H1 (cell line): Measurements from ENCODE around the gene UTS2B. TPM values are rescaled to one million over a fixed set of nuclear protein-coding genes. Genes with fewer than 3 reads are reported as not detected.
A peak's percentile ranks its signal among the peaks of the same experiment; 100 is the strongest.

Experiments
- CTCF ChIA-PET: fragments of 300-600 bp; sonication (Branson Sonifier 250); formaldehyde crosslinking; loops from one replicate; lab custom pipeline; 2021; ENCODE audit not compliant: partially characterized antibody; lab: Charles Lee
- POLR2A ChIA-PET: fragments of 300-600 bp; sonication (Branson Sonifier 250); formaldehyde crosslinking; loops from one replicate; lab custom pipeline; 2021; ENCODE audit warnings: inconsistent platforms; ENCODE audit not compliant: partially characterized antibody; lab: Charles Lee
- DNase-seq, 2 experiments: peaks; one replicate each; pipeline versions ENCODE4 v3.0.0 to v3.0.0-alpha.2; 2010 to 2022; ENCODE audit warnings: low spot score in 2 of 2, low read depth in 1 of 2, mixed read lengths in 1 of 2
- FAIRE-seq: peaks from 2 replicates; lab custom pipeline; 2011; peaks lifted over from hg19 to GRCh38; lab: Jason Lieb, UNC
- H2AFZ ChIP-seq: 2 replicates; pipeline ENCODE4 v1.8.1; 2012; ENCODE audit warnings: low read length, inconsistent platforms
- H2AK5ac ChIP-seq: 2 replicates; pipeline ENCODE4 v1.6.1; 2013; ENCODE audit warnings: low read depth, low read length
- H2BK120ac ChIP-seq: replicated peaks from 2 replicates; pipeline ENCODE3; 2013; ENCODE audit warnings: low read depth, low read length, inconsistent platforms
- H2BK12ac ChIP-seq: 2 replicates; pipeline ENCODE4 v1.6.1; 2013; ENCODE audit warnings: low read depth, low read length
- H2BK15ac ChIP-seq: 2 replicates; pipeline ENCODE4 v1.6.1; 2013; ENCODE audit warnings: low read length
- H2BK20ac ChIP-seq: 2 replicates; pipeline ENCODE4 v1.6.1; 2013; ENCODE audit warnings: low read length
- H2BK5ac ChIP-seq: 2 replicates; pipeline ENCODE4 v1.6.1; 2013; ENCODE audit warnings: low read depth, low read length
- H3K14ac ChIP-seq: 2 replicates; pipeline ENCODE4 v1.6.1; 2013; ENCODE audit warnings: inconsistent platforms; ENCODE audit not compliant: insufficient read length
- H3K18ac ChIP-seq: 2 replicates; pipeline ENCODE4 v1.6.1; 2013; ENCODE audit warnings: low read length; ENCODE audit errors: extremely low read depth
- H3K23ac ChIP-seq: 2 replicates; pipeline ENCODE4 v1.6.1; 2013; ENCODE audit warnings: inconsistent platforms; ENCODE audit not compliant: insufficient read length
- H3K23me2 ChIP-seq: 2 replicates; pipeline ENCODE4 v1.6.1; 2013; ENCODE audit warnings: low read depth, low read length
- H3K27ac ChIP-seq: 2 replicates; pipeline ENCODE4 v1.6.1; 2011; ENCODE audit warnings: low read depth, low read length, inconsistent platforms
- H3K27me3 ChIP-seq, 4 experiments: replicated peaks in 1 of 4; 1 replicate in 1 of 4; 2 replicates in 3 of 4; pipeline versions ENCODE4 v1.6.1 to v1.8.1; 2011 to 2013; ENCODE audit warnings: low read length in 3 of 4, mild to moderate bottlenecking in 3 of 4, inconsistent platforms in 2 of 4, mixed read lengths in 2 of 4, moderate library complexity in 1 of 4; ENCODE audit not compliant: control insufficient read depth in 3 of 4, insufficient read depth in 3 of 4; ENCODE audit errors: extremely low read depth in 1 of 4
- H3K36me3 ChIP-seq, 4 experiments: 2 replicates each; pipeline versions ENCODE4 v1.6.1 to v1.8.1; 2011 to 2013; ENCODE audit warnings: mild to moderate bottlenecking in 4 of 4, low read length in 3 of 4, moderate library complexity in 2 of 4, control low read depth in 1 of 4, inconsistent platforms in 1 of 4; ENCODE audit not compliant: insufficient read depth in 4 of 4, control insufficient read depth in 2 of 4
- H3K4ac ChIP-seq: replicated peaks from 2 replicates; pipeline ENCODE3; 2013; ENCODE audit warnings: low read length, low read depth, mixed read lengths, inconsistent platforms; ENCODE audit not compliant: insufficient read length
- H3K4me1 ChIP-seq, 4 experiments: replicated peaks in 1 of 4; 1 replicate in 1 of 4; 2 replicates in 3 of 4; pipeline versions ENCODE4 v1.6.1 to v1.8.1; 2011 to 2013; ENCODE audit warnings: low read length in 3 of 4, inconsistent platforms in 2 of 4, mixed read lengths in 1 of 4; ENCODE audit not compliant: insufficient read depth in 4 of 4, control insufficient read depth in 3 of 4
- H3K4me2 ChIP-seq, 2 experiments: 2 replicates each; pipeline versions ENCODE4 v1.6.1 to v1.8.1; 2011 to 2013; ENCODE audit warnings: low read depth in 2 of 2, low read length in 2 of 2, control low read depth in 1 of 2, inconsistent platforms in 1 of 2, mild to moderate bottlenecking in 1 of 2; ENCODE audit not compliant: insufficient read depth in 1 of 2
- H3K4me3 ChIP-seq, 4 experiments: fragments of 200-600, 300-600 bp in 1 of 4; sonication (generic), shearing (Covaris generic), sonication (Bioruptor Twin) in 1 of 4; 2 replicates each; pipeline versions ENCODE4 v1.5.1 to v1.8.1; 2011 to 2016; ENCODE audit warnings: low read length in 4 of 4, low read depth in 3 of 4, control low read depth in 2 of 4, inconsistent platforms in 2 of 4, mild to moderate bottlenecking in 2 of 4, mixed read lengths in 1 of 4, moderate library complexity in 1 of 4; ENCODE audit not compliant: insufficient read depth in 2 of 4; ENCODE audit errors: extremely low read depth in 1 of 4
- H3K56ac ChIP-seq: replicated peaks from 2 replicates; pipeline ENCODE3; 2013; ENCODE audit warnings: low read depth, mild to moderate bottlenecking, mixed read lengths, low read length, inconsistent platforms; ENCODE audit not compliant: insufficient read length
- H3K79me1 ChIP-seq: 2 replicates; pipeline ENCODE4 v1.6.1; 2013; ENCODE audit warnings: low read depth, low read length, control low read depth
- H3K79me2 ChIP-seq, 2 experiments: 2 replicates each; pipeline versions ENCODE4 v1.6.1 to v1.8.1; 2012 to 2013; ENCODE audit warnings: low read length in 2 of 2, mild to moderate bottlenecking in 2 of 2, inconsistent platforms in 1 of 2; ENCODE audit not compliant: insufficient read depth in 2 of 2, control insufficient read depth in 1 of 2
- H3K9ac ChIP-seq, 4 experiments: replicated peaks in 1 of 4; 1 replicate in 1 of 4; 2 replicates in 3 of 4; pipeline versions ENCODE4 v1.6.1 to v1.8.1; 2011 to 2013; ENCODE audit warnings: low read depth in 3 of 4, low read length in 3 of 4, control low read depth in 2 of 4, mild to moderate bottlenecking in 2 of 4, moderate library complexity in 2 of 4, inconsistent platforms in 1 of 4; ENCODE audit errors: extremely low read depth in 1 of 4
- H3K9me3 ChIP-seq, 2 experiments: 2 replicates each; pipeline versions ENCODE4 v1.6.1 to v1.8.1; 2012 to 2013; ENCODE audit warnings: mild to moderate bottlenecking in 2 of 2, moderate library complexity in 2 of 2, control low read depth in 1 of 2, inconsistent platforms in 1 of 2, low read depth in 1 of 2, low read length in 1 of 2, mixed read lengths in 1 of 2; ENCODE audit not compliant: insufficient read depth in 2 of 2
- H4K20me1 ChIP-seq, 2 experiments: replicated peaks in 1 of 2; 2 replicates each; pipeline versions ENCODE3 to v1.8.1; 2011 to 2013; ENCODE audit warnings: inconsistent platforms in 2 of 2, low read length in 2 of 2, mild to moderate bottlenecking in 1 of 2; ENCODE audit not compliant: insufficient read depth in 2 of 2, control insufficient read depth in 1 of 2
- H4K5ac ChIP-seq: 2 replicates; pipeline ENCODE4 v1.6.1; 2013; ENCODE audit warnings: low read length, low read depth, mixed read lengths, inconsistent platforms; ENCODE audit not compliant: insufficient read length
- H4K8ac ChIP-seq: 2 replicates; pipeline ENCODE4 v1.8.0; 2013; ENCODE audit warnings: mild to moderate bottlenecking, moderate library complexity, low read length, inconsistent platforms; ENCODE audit not compliant: insufficient read depth; ENCODE audit errors: extremely low read depth
- H4K91ac ChIP-seq: replicated peaks from 2 replicates; pipeline ENCODE3; 2013; ENCODE audit warnings: low read length, mixed read lengths, inconsistent platforms; ENCODE audit not compliant: insufficient read length
- BACH1 ChIP-seq: IDR thresholded peaks from 2 replicates; pipeline ENCODE4 v1.6.1; 2012; ENCODE audit warnings: low read length, improper control_type of control experiment
- EP300 ChIP-seq, 2 experiments: IDR thresholded peaks; 1 replicate in 1 of 2; 2 replicates in 1 of 2; pipeline ENCODE4 v1.6.1; 2011 to 2012; ENCODE audit warnings: low read depth in 2 of 2, low read length in 2 of 2, mild to moderate bottlenecking in 2 of 2, borderline replicate concordance in 1 of 2, inconsistent platforms in 1 of 2, moderate library complexity in 1 of 2
- WGBS, 2 experiments: shearing (Covaris generic) in 1 of 2; methylation state at CpG; one replicate each; pipeline versions ENCODE4 v1.1.6 to v1.1.7; 2013 to 2015; ENCODE audit warnings: low lambda C conversion rate in 2 of 2, mixed read lengths in 2 of 2, inconsistent platforms in 1 of 2, low coverage in 1 of 2, missing lambda C conversion rate in 1 of 2; ENCODE audit not compliant: insufficient replicate concordance in 2 of 2, insufficient coverage in 1 of 2, insufficient read length in 1 of 2; ENCODE audit errors: extremely low coverage in 1 of 2, missing lambda C conversion rate in 1 of 2; 5-methylcytosine and 5-hydroxymethylcytosine counted together
- polyA plus RNA-seq, 7 experiments: library from polyadenylated mRNA; depleted of rRNA in 3 of 7; stranded (reverse) in 5 of 7; unstranded in 2 of 7; fragments of >200 nt in 5 of 7; fragments of 200-250 nt in 2 of 7; gene quantifications; 1 replicate in 5 of 7; 2 replicates in 1 of 7; 4 replicates in 1 of 7; pipeline versions ENCODE4 v1.2.1 to v1.2.3, GENCODE V29; 2011 to 2013; ENCODE audit warnings: missing spikeins in 2 of 7, mixed read lengths in 2 of 7
- total RNA-seq: library from RNA; stranded (reverse); fragmentation: NEBNext Ultra II Directional; extraction: Animal tissue kit (Norgen Biotek cat#: 25700); gene quantifications from 2 replicates; pipeline ENCODE4 v1.2.1, GENCODE V29; 2021
- TF ChIP-seq, protein P1 (sequence below): IDR thresholded peaks from 2 replicates; pipeline ENCODE4 v1.6.1; 2012; ENCODE audit warnings: inconsistent platforms
- TF ChIP-seq, protein P2 (sequence below): IDR thresholded peaks from 2 replicates; pipeline ENCODE4 v1.6.1; 2011; ENCODE audit warnings: low read length, improper control_type of control experiment

UTS2B gene
- total and polyA plus RNA-seq, 2 of the 8 experiments (the other 6 are each of a cell fraction or from before 2014, with no cell fraction given): not detected

DNA sequence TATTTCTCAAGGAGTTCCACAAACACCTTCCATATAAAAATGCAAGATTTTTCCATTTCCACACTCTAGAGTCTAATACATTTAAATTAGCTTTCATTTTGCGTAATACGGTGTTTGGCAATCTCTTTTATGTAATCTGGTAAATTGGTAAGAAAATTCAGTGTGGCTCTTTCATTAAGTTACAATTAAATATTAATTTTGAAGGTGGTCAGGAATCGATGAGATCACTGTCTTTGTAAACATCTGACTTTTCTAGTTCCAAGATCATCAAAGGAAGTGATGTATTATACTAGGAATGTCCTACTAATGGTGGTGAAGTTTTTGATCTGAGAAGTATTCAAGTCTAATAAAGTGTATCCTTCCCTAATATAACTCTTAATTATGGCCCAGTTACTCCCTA, 1.1 kb upstream of the UTS2B start:
- no peaks in the 10 kb centered on the region for H4K20me1 ChIP-seq
- H3K56ac ChIP-seq: no peak overlapping the region
- no peak overlapping the region; a peak in 1 of 4 replicates for H3K4me2 ChIP-seq
- H2AK5ac ChIP-seq: no peak overlapping the region
- no peaks in the 10 kb centered on the region for H3K36me3 ChIP-seq
- ChIA-PET POLR2A (no interaction called here), CTCF (no interaction called here)
- peak overlapping the region in 1 of 4 experiments; percentile 8; a peak in 1 of 7 replicates for H3K9ac ChIP-seq
- H3K4me1 ChIP-seq: peaks cover 0 to 11% (median 6%) of the 10 kb centered on the region in 4 experiments; a peak in 6 of 7 replicates
- no peak overlapping the region for H3K4ac ChIP-seq
- WGBS, 2 experiments: 96% methylated on average over 3 of the region's 3 CpGs; no CpG with 5 or more reads in 1 of the 2 experiments
- H3K9me3 ChIP-seq: no peaks in the 10 kb centered on the region
- no peaks in the 10 kb centered on the region for H3K79me1 ChIP-seq
- H2BK5ac ChIP-seq: no peak overlapping the region
- no peak overlapping the region for H2BK20ac ChIP-seq
- H3K27me3 ChIP-seq: peaks cover 2 to 14% (median 11%) of the 10 kb centered on the region in 4 experiments
- no peak overlapping the region for H2BK12ac ChIP-seq
- peaks cover 5% of the 10 kb centered on the region; the same call in 1 of the 2 replicates for H3K23me2 ChIP-seq
- no peak overlapping the region for H3K18ac ChIP-seq
- no peak overlapping the region for H2BK15ac ChIP-seq
- H3K4me3 ChIP-seq: no peak overlapping the region
- TF ChIP-seq, protein P1, sequence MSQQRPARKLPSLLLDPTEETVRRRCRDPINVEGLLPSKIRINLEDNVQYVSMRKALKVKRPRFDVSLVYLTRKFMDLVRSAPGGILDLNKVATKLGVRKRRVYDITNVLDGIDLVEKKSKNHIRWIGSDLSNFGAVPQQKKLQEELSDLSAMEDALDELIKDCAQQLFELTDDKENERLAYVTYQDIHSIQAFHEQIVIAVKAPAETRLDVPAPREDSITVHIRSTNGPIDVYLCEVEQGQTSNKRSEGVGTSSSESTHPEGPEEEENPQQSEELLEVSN: no peak
- TF ChIP-seq EP300 (IDR thresholded peaks at IDR 0.05; ENCODE audit: borderline replicate concordance in 1 of 2, low read depth in 2 of 2, low read length in 2 of 2): no peak
- TF ChIP-seq BACH1: no peak
- TF ChIP-seq, protein P2, sequence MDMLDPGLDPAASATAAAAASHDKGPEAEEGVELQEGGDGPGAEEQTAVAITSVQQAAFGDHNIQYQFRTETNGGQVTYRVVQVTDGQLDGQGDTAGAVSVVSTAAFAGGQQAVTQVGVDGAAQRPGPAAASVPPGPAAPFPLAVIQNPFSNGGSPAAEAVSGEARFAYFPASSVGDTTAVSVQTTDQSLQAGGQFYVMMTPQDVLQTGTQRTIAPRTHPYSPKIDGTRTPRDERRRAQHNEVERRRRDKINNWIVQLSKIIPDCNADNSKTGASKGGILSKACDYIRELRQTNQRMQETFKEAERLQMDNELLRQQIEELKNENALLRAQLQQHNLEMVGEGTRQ: no peak
- TF ChIP-seq, all 59 proteins: peak for 0
- Histone ChIP-seq H2BK120ac (no peak overlapping the region), H3K14ac (no peak overlapping the region), H3K27ac (no peak overlapping the region), H3K79me2 (peaks cover 0 to 47% of the 10 kb centered on the region in 2 experiments; a peak in 2 of 4 replicates), H4K91ac (no peak overlapping the region), H3K23ac (no peak overlapping the region), H4K5ac (no peak overlapping the region), H2AFZ (no peak overlapping the region), H4K8ac (no peak overlapping the region)
- FAIRE-seq (no peak), DNase-seq (no peak)
